ENCODE results near the gene TXNL4A. TPM values are rescaled to one million over a fixed set of nuclear protein-coding genes. Genes with fewer than 3 reads are reported as not detected.
"Not testable (repeated sequence)": the region's sequence is repeated elsewhere in the genome, so short reads cannot be mapped to it uniquely, and the experiment has no call there.

Gene TXNL4A
- total RNA-seq (31.0 TPM), polyA plus RNA-seq (66.9 TPM)

- H3K4me3 ChIP-seq (ENCODE audit: low read depth, low read length): peak within 1 kb of the TSS; percentile 95
- peak; percentile 40 for DNase-seq (ENCODE audit: extremely low spot score)
- WGBS: under 1% methylated on average over 71 of the region's 71 CpGs
Observed at GRCh38 chr18:79988451-79989194, at the start of gene TXNL4A. TSS of gene TXNL4A (minus strand) at chr18:79988563. CDS start at chr18:79988392, 171 bp downstream.

GRCh38 chr18:80037300-80037699 lies 48.9 kb upstream of the TXNL4A start:
- no peak overlapping the region for H3K27ac ChIP-seq (ENCODE audit: low read depth)
- 96% methylated on average over 12 of the region's 12 CpGs for WGBS
- DNase-seq (ENCODE audit: extremely low spot score): no peak

More at GRCh38 chr18:79988451-79989194, at the start of gene TXNL4A:
- Histone ChIP-seq H3K4me1 (ENCODE audit: insufficient read depth) (no peaks in the 10 kb centered on the region), H3K27ac (ENCODE audit: low read depth) (peak within 1 kb of the TSS; percentile 97), H3K36me3 (ENCODE audit: insufficient read depth) (no peaks in the 10 kb centered on the region)

GRCh38 chr18:80035997-80036396 lies 47.6 kb upstream of the TXNL4A start:
- WGBS: 81% methylated on average over 7 of the region's 7 CpGs
- Histone ChIP-seq H3K4me1 (ENCODE audit: insufficient read depth) (no peaks in the 10 kb centered on the region), H3K27ac (ENCODE audit: low read depth) (no peak overlapping the region), H3K36me3 (ENCODE audit: insufficient read depth) (no peaks in the 10 kb centered on the region), H3K4me3 (ENCODE audit: low read depth, low read length) (no peak overlapping the region)
- no peak for DNase-seq (ENCODE audit: extremely low spot score)

More at GRCh38 chr18:80037300-80037699, 48.9 kb upstream of the TXNL4A start:
- H3K36me3 ChIP-seq (ENCODE audit: insufficient read depth): no peaks in the 10 kb centered on the region
- H3K4me1 ChIP-seq (ENCODE audit: insufficient read depth): no peaks in the 10 kb centered on the region
- no peak overlapping the region for H3K4me3 ChIP-seq (ENCODE audit: low read depth, low read length)

- WGBS: 6% methylated on average over 8 of the region's 8 CpGs
- no peaks in the 10 kb centered on the region for H3K36me3 ChIP-seq (ENCODE audit: insufficient read depth)
- no peak overlapping the region for H3K27ac ChIP-seq (ENCODE audit: low read depth)
- H3K4me3 ChIP-seq (ENCODE audit: low read depth, low read length): peak overlapping the region; percentile 83
- no peak for DNase-seq (ENCODE audit: extremely low spot score)
- H3K4me1 ChIP-seq (ENCODE audit: insufficient read depth): no peaks in the 10 kb centered on the region
Observed at GRCh38 chr18:80034852-80035406, 46.6 kb upstream of the TXNL4A start.

GRCh38 chr18:80034068-80034851 lies 45.9 kb upstream of the TXNL4A start, which contains the start of gene RBFA:
TSS of gene RBFA (plus strand) at chr18:80034434. CDS start at chr18:80034496, 62 bp downstream.
- Histone ChIP-seq H3K27ac (ENCODE audit: low read depth) (peak within 1 kb of the TSS; percentile 94), H3K4me1 (ENCODE audit: insufficient read depth) (no peaks in the 10 kb centered on the region), H3K36me3 (ENCODE audit: insufficient read depth) (no peaks in the 10 kb centered on the region), H3K4me3 (ENCODE audit: low read depth, low read length) (peak within 1 kb of the TSS; percentile 83)
- peak; percentile 97 for DNase-seq (ENCODE audit: extremely low spot score)
- WGBS: under 1% methylated on average over 99 of the region's 99 CpGs

GRCh38 chr18:80033181-80034067 lies 45.1 kb upstream of the TXNL4A start:
- H3K4me3 ChIP-seq (ENCODE audit: low read depth, low read length): peak overlapping the region; percentile 70
- peak overlapping the region; percentile 94 for H3K27ac ChIP-seq (ENCODE audit: low read depth)
- 4% methylated on average over 89 of the region's 90 CpGs for WGBS
- no peak for DNase-seq (ENCODE audit: extremely low spot score)
- no peaks in the 10 kb centered on the region for H3K36me3 ChIP-seq (ENCODE audit: insufficient read depth)
- H3K4me1 ChIP-seq (ENCODE audit: insufficient read depth): no peaks in the 10 kb centered on the region

GRCh38 chr18:80029690-80030089 lies 41.3 kb upstream of the TXNL4A start:
- 99% methylated on average over 1 of the region's 1 CpG for WGBS
- H3K27ac ChIP-seq (ENCODE audit: low read depth): no peak overlapping the region
- H3K36me3 ChIP-seq (ENCODE audit: insufficient read depth): no peaks in the 10 kb centered on the region
- H3K4me3 ChIP-seq (ENCODE audit: low read depth, low read length): no peak overlapping the region
- H3K4me1 ChIP-seq (ENCODE audit: insufficient read depth): no peaks in the 10 kb centered on the region
- DNase-seq (ENCODE audit: extremely low spot score): no peak

GRCh38 chr18:80027719-80028118 lies 39.4 kb upstream of the TXNL4A start:
- not testable (repeated sequence) for H3K4me3 ChIP-seq (ENCODE audit: low read depth, low read length); H3K36me3 ChIP-seq (ENCODE audit: insufficient read depth); DNase-seq (ENCODE audit: extremely low spot score); H3K4me1 ChIP-seq (ENCODE audit: insufficient read depth); H3K27ac ChIP-seq (ENCODE audit: low read depth)

GRCh38 chr18:80026363-80026762 lies 38.0 kb upstream of the TXNL4A start:
- Histone ChIP-seq H3K27ac (ENCODE audit: low read depth) (no peak overlapping the region), H3K4me3 (ENCODE audit: low read depth, low read length) (no peak overlapping the region), H3K4me1 (ENCODE audit: insufficient read depth) (no peaks in the 10 kb centered on the region), H3K36me3 (ENCODE audit: insufficient read depth) (no peaks in the 10 kb centered on the region)
- WGBS: 96% methylated on average over 7 of the region's 7 CpGs
- no peak for DNase-seq (ENCODE audit: extremely low spot score)

GRCh38 chr18:80023173-80023572 lies 34.8 kb upstream of the TXNL4A start:
- no peak for DNase-seq (ENCODE audit: extremely low spot score)
- 66% methylated on average over 4 of the region's 4 CpGs for WGBS
- no peaks in the 10 kb centered on the region for H3K36me3 ChIP-seq (ENCODE audit: insufficient read depth)
- H3K4me1 ChIP-seq (ENCODE audit: insufficient read depth): no peaks in the 10 kb centered on the region
- H3K27ac ChIP-seq (ENCODE audit: low read depth): no peak overlapping the region
- no peak overlapping the region for H3K4me3 ChIP-seq (ENCODE audit: low read depth, low read length)

- Histone ChIP-seq H3K4me3 (ENCODE audit: low read depth, low read length) (no peak overlapping the region), H3K27ac (ENCODE audit: low read depth) (no peak overlapping the region), H3K36me3 (ENCODE audit: insufficient read depth) (no peaks in the 10 kb centered on the region), H3K4me1 (ENCODE audit: insufficient read depth) (no peaks in the 10 kb centered on the region)
- DNase-seq (ENCODE audit: extremely low spot score): no peak
- WGBS: 44% methylated on average over 1 of the region's 1 CpG
Observed at GRCh38 chr18:80022613-80023012, 34.2 kb upstream of the TXNL4A start.

- 98% methylated on average over 20 of the region's 20 CpGs for WGBS
- no peak for DNase-seq (ENCODE audit: extremely low spot score)
- Histone ChIP-seq H3K27ac (ENCODE audit: low read depth) (no peak overlapping the region), H3K4me3 (ENCODE audit: low read depth, low read length) (no peak overlapping the region), H3K36me3 (ENCODE audit: insufficient read depth) (no peaks in the 10 kb centered on the region), H3K4me1 (ENCODE audit: insufficient read depth) (no peaks in the 10 kb centered on the region)
Observed at GRCh38 chr18:80012714-80013113, 24.4 kb upstream of the TXNL4A start.

Data from urinary bladder (tissue), 4 donors.